VCaP (cell line): ENCODE measurements around the gene DHFR2.

Experiments used
- H3K27ac ChIP-seq: fragments of 450-650 bp; 2 replicates; pipeline ENCODE4 v1.5.1; 2017
- CTCF ChIP-seq: fragments of 450-650 bp; conservative IDR thresholded peaks from 2 replicates; pipeline ENCODE4 v1.5.1; 2017; ENCODE audit warnings: mild to moderate bottlenecking, moderate library complexity

DHFR2 gene

GRCh38 chr3:94071713-94072284, 9.1 kb upstream of the DHFR2 start:
- no peak for TF ChIP-seq CTCF
- no peak overlapping the region for H3K27ac ChIP-seq

- no peak for TF ChIP-seq CTCF
- no peak overlapping the region for H3K27ac ChIP-seq
Observed at GRCh38 chr3:94070341-94070911, 7.7 kb upstream of the DHFR2 start.

GRCh38 chr3:94069194-94069813, 6.6 kb upstream of the DHFR2 start:
- TF ChIP-seq CTCF: peak; percentile 73
- no peak overlapping the region for H3K27ac ChIP-seq

- no peak for TF ChIP-seq CTCF
- no peak overlapping the region for H3K27ac ChIP-seq
Observed at GRCh38 chr3:94066506-94067500, 4.1 kb upstream of the DHFR2 start.

- TF ChIP-seq CTCF: no peak
- H3K27ac ChIP-seq: no peak overlapping the region
Observed at GRCh38 chr3:94065819-94066480, 3.2 kb upstream of the DHFR2 start.

- no peak overlapping the region for H3K27ac ChIP-seq
- no peak for TF ChIP-seq CTCF
Observed at GRCh38 chr3:94065122-94065521, 2.4 kb upstream of the DHFR2 start.
